WTC11 (cell line): Measurements from ENCODE around the gene PALD1.

ENCODE experiments used
- CREB1 ChIP-seq: sonication (generic); formaldehyde crosslinking; IDR thresholded peaks from 2 replicates; pipeline ENCODE4 v1.8.0; 2023; ENCODE audit warnings: mild to moderate bottlenecking, missing genetic modification reagents
- MAX ChIP-seq: sonication (generic); formaldehyde crosslinking; IDR thresholded peaks from 2 replicates; pipeline ENCODE4 v1.8.0; 2022; ENCODE audit warnings: mild to moderate bottlenecking, missing genetic modification reagents
- SP1 ChIP-seq: sonication (generic); formaldehyde crosslinking; conservative IDR thresholded peaks from 2 replicates; pipeline ENCODE4 v1.8.1; 2022; ENCODE audit warnings: missing genetic modification reagents
- ZNF121 ChIP-seq: sonication (generic); formaldehyde crosslinking; IDR thresholded peaks from 2 replicates; pipeline ENCODE4 v1.8.0; 2023; ENCODE audit warnings: missing genetic modification reagents

- TF ChIP-seq MAX, result no peak
- TF ChIP-seq ZNF121 (CRISPR knock-in tag), result no peak
- TF ChIP-seq CREB1, result no peak
- no peak for TF ChIP-seq SP1
Observed at GRCh38 chr10:70588859-70589570, 110.4 kb downstream of the PALD1 start.
